Caco-2 (cell line): ENCODE measurements around the gene ADD3. TPM values are rescaled to one million over a fixed set of nuclear protein-coding genes. Genes with fewer than 3 reads are reported as not detected.
A peak's percentile ranks its signal among the peaks of the same experiment; 100 is the strongest.

Experiments used
- BruUV-seq: library from RNA; stranded (reverse); fragments of 400-500 nt; replicated peaks from 2 replicates; lab custom pipeline; 2021; lab: Mats Ljungman, UMichigan
- CTCF ChIA-PET: fragments of 300-600 bp; sonication (Branson Sonifier 250); formaldehyde crosslinking; loops from one replicate; lab custom pipeline; 2022; ENCODE audit warnings: antibody characterized with exemption; lab: Charles Lee
- POLR2A ChIA-PET: fragments of 300-600 bp; sonication (Branson Sonifier 250); formaldehyde crosslinking; loops from one replicate; lab custom pipeline; 2022; ENCODE audit warnings: antibody characterized with exemption; lab: Charles Lee
- DNase-seq, 2 experiments: peaks; one replicate each; pipeline versions ENCODE4 v3.0.0 to v3.0.0-alpha.2; 2020 to 2022
- H3K27me3 ChIP-seq: replicated peaks from 2 replicates; pipeline ENCODE4 v1.6.0; 2011; ENCODE audit warnings: low read length; ENCODE audit not compliant: control insufficient read depth, insufficient read depth
- H3K36me3 ChIP-seq: 2 replicates; pipeline ENCODE4 v1.5.1; 2011; ENCODE audit warnings: low read length; ENCODE audit not compliant: control insufficient read depth, insufficient read depth
- H3K4me1 ChIP-seq: fragments of 250-450 bp; sonication (Bioruptor Pico); 2 replicates; pipeline ENCODE4 v1.5.1; 2020; ENCODE audit warnings: mild to moderate bottlenecking
- H3K4me3 ChIP-seq: 2 replicates; pipeline ENCODE4 v1.5.1; 2011; ENCODE audit warnings: low read depth, mild to moderate bottlenecking, control low read depth, low read length
- H3K9me3 ChIP-seq: fragments of 250-450 bp; sonication (Bioruptor Pico); 2 replicates; pipeline ENCODE4 v1.5.1; 2020; ENCODE audit warnings: mild to moderate bottlenecking, moderate library complexity
- H3K27ac Mint-ChIP-seq: one replicate; pipeline ENCODE4 v1.8.0; 2022; ENCODE audit warnings: mixed read lengths; ENCODE audit not compliant: unreplicated experiment
- H3K27me3 Mint-ChIP-seq: one replicate; pipeline ENCODE4 v1.8.0; 2022; ENCODE audit warnings: mixed read lengths; ENCODE audit not compliant: insufficient read depth, unreplicated experiment
- H3K36me3 Mint-ChIP-seq: one replicate; pipeline ENCODE4 v1.8.0; 2022; ENCODE audit warnings: mild to moderate bottlenecking, mixed read lengths; ENCODE audit not compliant: insufficient read depth, unreplicated experiment
- H3K4me1 Mint-ChIP-seq: one replicate; pipeline ENCODE4 v1.8.0; 2022; ENCODE audit warnings: low read depth, mixed read lengths; ENCODE audit not compliant: unreplicated experiment
- H3K4me3 Mint-ChIP-seq: one replicate; pipeline ENCODE4 v1.8.0; 2022; ENCODE audit warnings: mild to moderate bottlenecking, moderate library complexity, mixed read lengths; ENCODE audit not compliant: unreplicated experiment
- H3K9me3 Mint-ChIP-seq: one replicate; pipeline ENCODE4 v1.8.0; 2022; ENCODE audit warnings: mixed read lengths; ENCODE audit not compliant: unreplicated experiment
- intact Hi-C: fragments of 100-400 bp; cut with micrococcal nuclease; formaldehyde crosslinking; loops from one replicate; pipeline ENCODE4 v1.10.0; 2022; ENCODE audit not compliant: unreplicated experiment
- total RNA-seq: library from RNA; stranded (reverse); gene quantifications from 2 replicates; pipeline ENCODE4 v1.2.3, GENCODE V29; 2022
- TF ChIP-seq, protein P1 (sequence below), 2 experiments: fragments of 200-600 bp in 1 of 2; IDR thresholded peaks; 1 replicate in 1 of 2; 2 replicates in 1 of 2; pipeline versions ENCODE4 v1.5.1 to v1.8.0; 2011 to 2022; ENCODE audit warnings: antibody characterized with exemption in 1 of 2, control low read depth in 1 of 2, inconsistent platforms in 1 of 2, low read depth in 1 of 2, low read length in 1 of 2, mild to moderate bottlenecking in 1 of 2, moderate library complexity in 1 of 2; ENCODE audit not compliant: insufficient read depth in 1 of 2, severe bottlenecking in 1 of 2, unreplicated experiment in 1 of 2

The ADD3 gene
- total RNA-seq, 1 experiment from 2014 or later = 264 TPM

DNA sequence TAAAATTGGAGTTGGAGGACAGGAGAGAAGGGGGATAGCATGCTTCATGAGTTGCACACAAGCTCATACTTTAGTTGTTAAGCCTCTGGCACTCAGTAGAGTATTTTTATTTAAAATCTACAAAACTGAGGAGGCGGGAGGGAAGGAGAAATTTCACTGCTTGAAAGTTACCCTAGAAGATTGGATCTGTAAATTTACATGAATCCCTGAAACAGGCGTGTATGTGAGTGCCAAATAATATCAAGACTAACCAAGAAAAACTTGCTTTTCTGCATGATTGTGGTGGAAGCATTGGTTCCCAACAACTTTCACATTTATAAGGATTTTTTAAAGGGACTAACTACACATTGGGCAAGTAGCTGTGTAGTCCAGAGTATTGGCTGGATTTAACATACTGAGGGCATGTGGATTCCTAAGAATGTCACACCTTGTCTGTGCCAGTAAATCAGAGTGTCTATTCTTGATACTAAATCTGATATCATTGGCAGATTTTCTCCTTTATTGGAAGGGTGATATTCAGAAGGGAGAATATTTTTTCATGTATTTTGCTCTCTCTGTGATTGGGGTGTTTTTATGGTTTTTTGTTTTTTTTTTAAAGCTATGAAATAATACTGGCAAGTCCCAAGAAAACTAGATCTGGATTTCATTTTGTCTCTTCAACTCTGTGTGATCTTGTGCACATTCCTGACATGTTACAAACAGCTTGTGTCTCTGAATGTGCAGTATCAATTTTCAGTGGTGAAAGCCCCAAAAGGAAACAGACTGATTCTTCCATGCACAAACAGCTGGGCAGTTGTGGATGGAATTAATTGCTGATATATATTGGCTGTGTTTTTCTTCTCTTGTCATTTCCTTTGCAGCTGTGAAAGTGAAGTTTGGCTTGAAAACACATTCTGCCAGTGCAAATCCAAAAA, 67.2 kb downstream of the ADD3 start:
- no peak overlapping the region for H3K4me3 ChIP-seq
- Mint-ChIP-seq H3K4me3 (no peak overlapping the region), H3K36me3 (peaks cover 24% of the 10 kb centered on the region), H3K27me3 (no peaks in the 10 kb centered on the region), H3K27ac (peak overlapping the region; percentile 3), H3K4me1 (peaks cover 58% of the 10 kb centered on the region), H3K9me3 (no peaks in the 10 kb centered on the region)
- no peaks in the 10 kb centered on the region; the same call in 1 of the 2 replicates for H3K36me3 ChIP-seq
- peaks cover 56% of the 10 kb centered on the region for H3K4me1 ChIP-seq
- TF ChIP-seq, protein P1, sequence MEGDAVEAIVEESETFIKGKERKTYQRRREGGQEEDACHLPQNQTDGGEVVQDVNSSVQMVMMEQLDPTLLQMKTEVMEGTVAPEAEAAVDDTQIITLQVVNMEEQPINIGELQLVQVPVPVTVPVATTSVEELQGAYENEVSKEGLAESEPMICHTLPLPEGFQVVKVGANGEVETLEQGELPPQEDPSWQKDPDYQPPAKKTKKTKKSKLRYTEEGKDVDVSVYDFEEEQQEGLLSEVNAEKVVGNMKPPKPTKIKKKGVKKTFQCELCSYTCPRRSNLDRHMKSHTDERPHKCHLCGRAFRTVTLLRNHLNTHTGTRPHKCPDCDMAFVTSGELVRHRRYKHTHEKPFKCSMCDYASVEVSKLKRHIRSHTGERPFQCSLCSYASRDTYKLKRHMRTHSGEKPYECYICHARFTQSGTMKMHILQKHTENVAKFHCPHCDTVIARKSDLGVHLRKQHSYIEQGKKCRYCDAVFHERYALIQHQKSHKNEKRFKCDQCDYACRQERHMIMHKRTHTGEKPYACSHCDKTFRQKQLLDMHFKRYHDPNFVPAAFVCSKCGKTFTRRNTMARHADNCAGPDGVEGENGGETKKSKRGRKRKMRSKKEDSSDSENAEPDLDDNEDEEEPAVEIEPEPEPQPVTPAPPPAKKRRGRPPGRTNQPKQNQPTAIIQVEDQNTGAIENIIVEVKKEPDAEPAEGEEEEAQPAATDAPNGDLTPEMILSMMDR (IDR thresholded peaks at IDR 0.05; ENCODE audit: insufficient read depth in 1 of 2, low read depth in 1 of 2, low read length in 1 of 2, severe bottlenecking in 1 of 2, unreplicated experiment in 1 of 2) = no peak
- ChIA-PET POLR2A (interaction anchor here (0.6 kb wide), 1 partner anchor 194 kb away, joined by 3 read pairs; no protein-coding TSS in a partner anchor), CTCF (interaction anchor here (1.0 kb wide), 1 partner anchor 66 kb away, joined by 5 read pairs; no protein-coding TSS in a partner anchor)
- no TSS peak for BruUV-seq
- intact Hi-C loops = no loop called here
- H3K9me3 ChIP-seq = no peaks in the 10 kb centered on the region; the same call in 1 of the 2 replicates
- H3K27me3 ChIP-seq = no peaks in the 10 kb centered on the region
- no peak for DNase-seq

DNA sequence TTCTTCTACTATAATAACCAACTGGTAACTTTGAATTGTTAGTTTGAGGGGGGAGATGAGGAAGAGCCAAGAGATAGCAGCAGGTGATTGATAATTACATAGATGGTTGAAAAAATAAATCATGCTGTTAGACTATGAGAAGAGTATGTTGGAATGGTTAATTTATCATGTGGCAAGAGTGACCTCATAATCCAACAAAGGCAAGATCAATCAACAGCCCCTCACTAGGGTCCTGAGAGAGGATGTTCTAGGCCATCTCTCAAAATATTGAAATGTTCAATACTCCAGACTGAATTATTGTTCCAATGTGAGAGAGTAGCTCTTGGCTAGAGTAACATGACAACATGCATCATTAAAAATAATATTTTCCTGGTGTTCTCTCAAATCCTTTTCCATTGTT, 67.9 kb downstream of the ADD3 start:
- ChIA-PET POLR2A (no interaction called here), CTCF (interaction anchor here (1.0 kb wide), 1 partner anchor 67 kb away, joined by 5 read pairs; no protein-coding TSS in a partner anchor)
- H3K36me3 ChIP-seq = no peaks in the 10 kb centered on the region; the same call in 1 of the 2 replicates
- H3K4me3 Mint-ChIP-seq = no peak overlapping the region
- peak overlapping the region; percentile 3 for H3K27ac Mint-ChIP-seq
- H3K27me3 ChIP-seq = no peaks in the 10 kb centered on the region
- TF ChIP-seq, protein P1 (IDR thresholded peaks at IDR 0.05; ENCODE audit: insufficient read depth in 1 of 2, low read depth in 1 of 2, low read length in 1 of 2, severe bottlenecking in 1 of 2, unreplicated experiment in 1 of 2) = no peak
- no peak overlapping the region for H3K4me3 ChIP-seq
- peaks cover 53% of the 10 kb centered on the region for H3K4me1 Mint-ChIP-seq
- intact Hi-C loops = no loop called here
- DNase-seq = no peak
- peaks cover 56% of the 10 kb centered on the region for H3K4me1 ChIP-seq
- H3K36me3 Mint-ChIP-seq = peaks cover 26% of the 10 kb centered on the region
- no peaks in the 10 kb centered on the region for H3K27me3 Mint-ChIP-seq
- H3K9me3 ChIP-seq = no peaks in the 10 kb centered on the region; the same call in 1 of the 2 replicates
- no TSS peak for BruUV-seq
- no peaks in the 10 kb centered on the region for H3K9me3 Mint-ChIP-seq

DNA sequence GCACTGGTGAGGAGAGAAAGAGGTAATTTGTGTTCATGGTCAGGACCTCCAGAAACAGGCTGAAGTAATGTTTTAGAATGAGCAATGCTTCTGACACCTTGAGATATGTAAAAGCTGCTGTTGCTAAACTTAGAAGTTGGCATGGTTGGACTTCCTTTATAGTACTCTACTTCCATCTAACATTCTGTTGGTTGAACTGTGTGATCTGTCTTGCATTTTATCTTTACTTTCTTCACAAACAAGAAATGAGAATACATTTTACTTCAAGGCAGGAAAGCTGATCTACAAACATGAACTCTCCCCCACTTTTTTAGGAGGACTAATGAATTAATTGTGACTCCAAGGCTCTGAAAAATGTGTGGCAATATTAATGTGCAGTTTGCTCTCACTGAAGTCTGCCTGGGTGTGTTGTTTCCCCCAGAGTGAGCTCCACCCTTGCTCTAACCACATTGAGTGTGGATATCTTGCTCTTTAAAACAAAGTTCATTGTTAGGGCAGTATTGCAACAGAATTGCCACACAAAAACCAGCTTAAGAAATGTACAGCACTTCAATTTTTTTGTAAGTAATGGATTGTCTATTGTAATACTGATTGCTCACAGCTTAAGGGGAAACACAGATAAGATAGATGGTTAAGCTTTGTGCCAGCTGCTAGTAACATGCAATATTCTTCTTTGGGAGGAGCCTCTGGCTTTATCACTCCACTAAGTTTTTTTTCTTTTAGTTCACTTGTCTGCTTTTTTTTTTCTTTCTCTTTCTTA, 69.0 kb downstream of the ADD3 start:
- ChIA-PET CTCF (interaction anchor here (1.0 to 1.3 kb wide), 2 partner anchors 9 to 192 kb away, joined by 4 to 10 read pairs; no protein-coding TSS in a partner anchor), POLR2A (interaction anchor here (0.7 to 1.0 kb wide), 4 partner anchors 14 to 153 kb away, joined by 3 to 5 read pairs (median 4); partner anchors contain the start of genes ADD3 and XPNPEP1)
- Mint-ChIP-seq H3K27me3 (no peaks in the 10 kb centered on the region), H3K36me3 (peaks cover 28% of the 10 kb centered on the region), H3K27ac (peak overlapping the region; percentile 36), H3K9me3 (no peaks in the 10 kb centered on the region), H3K4me1 (peaks cover 53% of the 10 kb centered on the region), H3K4me3 (peak overlapping the region; percentile 47)
- Histone ChIP-seq H3K36me3 (no peaks in the 10 kb centered on the region; the same call in 1 of the 2 replicates), H3K9me3 (no peaks in the 10 kb centered on the region), H3K4me1 (peaks cover 59% of the 10 kb centered on the region), H3K27me3 (no peaks in the 10 kb centered on the region), H3K4me3 (no peak overlapping the region)
- TF ChIP-seq, protein P1 (IDR thresholded peaks at IDR 0.05; ENCODE audit: insufficient read depth in 1 of 2, low read depth in 1 of 2, low read length in 1 of 2, severe bottlenecking in 1 of 2, unreplicated experiment in 1 of 2) = no peak
- no TSS peak for BruUV-seq
- DNase-seq = peak; percentile 50 to 69
- intact Hi-C loops = loop anchor here (1.0 kb wide), 2 partner anchors 8 to 69 kb away; partner anchors contain the start of gene ADD3
